NCI-H2227 (cell line): Measurements from ENCODE around the gene FXYD3.
"Not testable (repeated sequence)": the region's sequence is repeated elsewhere in the genome, so short reads cannot be mapped to it uniquely, and the experiment has no call there.

Source experiments
- DNase-seq: peaks from one replicate; lab custom pipeline; 2025; ENCODE audit not compliant: unreplicated experiment; lab: John Stamatoyannopoulos, UW

The FXYD3 gene

DNA sequence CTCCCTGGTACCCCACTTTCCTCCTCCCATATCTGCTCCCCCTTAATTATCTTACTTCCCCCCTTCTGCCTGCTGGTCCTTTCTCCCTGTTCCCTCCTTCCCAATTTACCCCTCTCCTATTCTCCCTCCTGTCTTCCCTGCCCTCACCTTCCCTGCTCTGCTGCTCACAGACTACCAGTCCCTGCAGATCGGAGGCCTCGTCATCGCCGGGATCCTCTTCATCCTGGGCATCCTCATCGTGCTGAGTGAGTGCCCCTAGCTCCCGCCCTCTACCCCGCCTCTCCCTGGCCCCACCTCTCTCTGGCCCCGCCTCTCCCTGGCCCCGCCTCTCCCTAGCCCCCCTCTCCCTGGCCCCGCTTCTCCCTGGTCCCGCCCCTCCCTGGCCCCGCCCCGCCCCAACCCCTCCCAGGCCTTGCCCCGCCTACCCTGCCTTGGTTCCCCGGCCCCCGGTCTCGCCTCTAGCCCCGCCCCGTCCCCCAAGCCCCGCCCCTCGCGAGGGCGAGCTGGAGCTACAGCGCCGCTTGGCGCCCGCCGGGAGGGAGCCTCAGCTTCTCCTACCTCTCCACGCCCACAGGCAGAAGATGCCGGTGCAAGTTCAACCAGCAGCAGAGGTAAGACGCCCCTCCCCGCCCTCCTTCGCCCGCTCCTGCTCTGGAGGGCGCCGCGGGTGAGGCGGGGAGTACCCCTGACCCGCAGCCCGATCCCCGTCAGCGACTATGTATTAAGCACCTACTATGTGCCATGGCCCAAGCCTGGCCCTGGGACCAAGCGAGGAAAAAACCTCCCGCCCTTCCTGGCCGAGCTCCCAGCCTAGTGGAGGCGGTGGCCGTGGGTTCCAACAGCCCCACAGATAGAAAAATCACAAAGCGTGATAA, 25.6 kb downstream of the FXYD3 start:
- DNase-seq: peak; percentile 97

DNA sequence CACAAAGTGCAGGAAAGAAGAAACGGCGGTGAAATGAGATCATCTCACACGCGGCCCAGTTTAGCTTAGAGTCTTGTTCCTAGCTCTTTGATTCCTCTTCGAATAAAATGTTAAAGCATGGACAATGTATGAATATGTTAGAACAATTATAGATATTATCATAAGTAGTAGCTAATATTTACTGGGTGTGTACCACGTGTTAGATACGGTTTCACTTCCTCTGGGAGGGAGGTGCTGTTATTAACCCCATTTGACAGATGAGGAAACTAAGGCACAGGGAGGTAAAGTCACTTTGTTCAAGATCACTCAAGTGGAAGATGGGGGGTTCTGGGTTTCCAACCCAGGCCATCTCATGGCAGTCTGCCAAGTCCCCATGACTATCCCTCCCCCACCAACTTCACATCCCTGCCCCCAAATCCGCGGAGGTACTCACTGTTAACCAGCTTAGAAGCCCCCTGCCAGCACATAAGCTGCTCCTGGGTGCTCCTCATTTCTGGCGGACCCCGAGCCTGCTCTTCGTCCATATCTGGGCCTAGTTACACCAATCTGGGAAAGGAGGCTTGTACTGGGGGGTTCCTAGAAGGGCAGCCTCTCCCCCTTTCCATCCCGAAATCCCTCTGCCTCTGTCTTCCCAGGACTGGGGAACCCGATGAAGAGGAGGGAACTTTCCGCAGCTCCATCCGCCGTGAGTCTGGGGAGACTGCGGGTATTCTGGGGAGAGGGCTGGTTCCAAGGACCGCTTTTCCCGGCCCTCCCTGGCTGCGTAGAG, 26.4 kb downstream of the FXYD3 start:
- DNase-seq: peak; percentile 83

DNA sequence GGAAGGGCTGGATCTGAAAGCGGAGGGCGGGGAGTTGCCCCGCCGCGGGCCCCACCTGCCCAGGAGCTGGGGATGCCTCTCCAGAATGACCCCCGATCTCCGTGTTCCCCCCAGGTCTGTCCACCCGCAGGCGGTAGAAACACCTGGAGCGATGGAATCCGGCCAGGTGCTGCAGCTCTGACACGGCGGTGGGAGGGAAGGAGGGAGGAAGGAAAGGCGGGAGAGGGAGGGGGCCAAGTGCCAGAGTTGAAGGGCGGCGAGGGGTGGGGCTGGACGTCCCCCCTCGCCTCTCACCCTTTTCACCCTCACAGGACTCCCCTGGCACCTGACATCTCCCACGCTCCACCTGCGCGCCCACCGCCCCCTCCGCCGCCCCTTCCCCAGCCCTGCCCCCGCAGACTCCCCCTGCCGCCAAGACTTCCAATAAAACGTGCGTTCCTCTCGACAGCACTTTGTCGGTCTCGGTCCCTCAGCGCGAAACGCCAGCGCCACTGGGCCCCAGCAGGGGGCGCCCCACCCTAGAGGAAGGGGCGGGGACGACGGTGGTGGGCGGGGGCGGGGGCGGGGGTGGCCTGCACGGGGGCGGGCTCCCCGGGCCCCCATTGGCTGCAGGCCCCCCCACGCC, 27.1 kb downstream of the FXYD3 start:
- DNase-seq: peak; percentile 98

DNA sequence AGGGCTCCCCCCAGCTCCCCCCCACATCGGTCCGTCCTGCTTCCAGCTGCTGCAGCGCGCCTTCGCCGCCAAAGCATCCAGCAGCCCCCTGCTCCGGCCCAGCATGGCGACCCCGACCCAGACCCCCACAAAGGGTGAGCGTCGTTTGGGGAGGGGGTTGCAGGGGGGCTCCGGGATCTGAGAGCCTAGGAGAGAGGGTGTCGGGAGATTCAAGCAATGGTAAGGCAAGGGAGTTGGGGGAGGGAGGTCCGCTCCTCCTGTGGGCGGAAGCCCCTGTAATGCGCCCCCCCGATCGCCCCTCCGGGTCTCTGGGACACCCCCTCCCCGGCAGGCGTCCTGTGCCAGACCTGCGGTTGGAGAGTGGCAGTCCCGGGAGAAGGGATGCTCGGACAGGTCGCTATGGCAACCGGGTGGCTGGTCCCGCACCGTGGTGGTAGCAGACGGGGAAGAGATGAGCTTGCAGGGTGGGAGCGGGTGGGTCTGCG, 27.6 kb downstream of the FXYD3 start, which contains the start of gene FXYD7:
Gene FXYD7, plus strand, starts transcription at position 25 of the 485 bp plus-strand sequence. Its CDS starts 79 bp downstream, at position 104.
- peak; percentile 88 for DNase-seq

DNA sequence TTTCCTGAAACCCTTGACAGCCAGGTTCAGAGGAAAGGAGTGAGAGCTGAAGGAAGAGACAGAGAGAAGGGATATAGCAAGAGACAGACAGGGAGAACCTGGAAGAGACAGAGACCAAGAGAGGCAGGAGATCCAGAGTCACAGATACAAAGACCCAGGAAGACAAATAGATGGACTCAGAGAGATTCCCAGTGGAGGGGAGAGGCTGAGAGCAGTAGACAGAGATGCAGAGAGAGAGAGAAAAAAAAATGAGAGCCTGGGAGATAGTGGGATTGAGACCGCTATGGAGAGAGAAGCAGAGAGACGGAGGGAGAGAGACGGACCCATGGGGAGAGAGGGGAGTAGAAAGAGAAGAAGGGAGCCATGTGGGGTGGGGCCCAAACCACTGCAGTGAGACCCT, 28.2 kb downstream of the FXYD3 start:
- peak; percentile 69 for DNase-seq

DNA sequence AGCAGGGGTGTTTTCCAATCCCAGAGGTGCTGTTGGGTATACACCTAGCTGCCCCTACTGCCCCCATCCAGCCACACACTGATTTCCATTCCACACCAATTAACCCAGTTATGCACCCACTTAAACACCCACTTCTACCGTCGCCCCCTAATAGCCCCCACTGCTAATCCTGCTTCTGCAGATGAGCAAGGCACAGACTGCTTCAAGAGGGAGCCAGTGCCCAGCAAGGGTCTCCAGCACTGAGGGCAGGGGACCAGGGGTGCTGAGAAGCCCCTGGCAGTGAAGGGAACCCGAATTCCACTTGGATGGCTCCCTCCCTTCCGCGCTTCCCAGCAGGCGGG, 28.6 kb downstream of the FXYD3 start:
- DNase-seq: no peak

DNA sequence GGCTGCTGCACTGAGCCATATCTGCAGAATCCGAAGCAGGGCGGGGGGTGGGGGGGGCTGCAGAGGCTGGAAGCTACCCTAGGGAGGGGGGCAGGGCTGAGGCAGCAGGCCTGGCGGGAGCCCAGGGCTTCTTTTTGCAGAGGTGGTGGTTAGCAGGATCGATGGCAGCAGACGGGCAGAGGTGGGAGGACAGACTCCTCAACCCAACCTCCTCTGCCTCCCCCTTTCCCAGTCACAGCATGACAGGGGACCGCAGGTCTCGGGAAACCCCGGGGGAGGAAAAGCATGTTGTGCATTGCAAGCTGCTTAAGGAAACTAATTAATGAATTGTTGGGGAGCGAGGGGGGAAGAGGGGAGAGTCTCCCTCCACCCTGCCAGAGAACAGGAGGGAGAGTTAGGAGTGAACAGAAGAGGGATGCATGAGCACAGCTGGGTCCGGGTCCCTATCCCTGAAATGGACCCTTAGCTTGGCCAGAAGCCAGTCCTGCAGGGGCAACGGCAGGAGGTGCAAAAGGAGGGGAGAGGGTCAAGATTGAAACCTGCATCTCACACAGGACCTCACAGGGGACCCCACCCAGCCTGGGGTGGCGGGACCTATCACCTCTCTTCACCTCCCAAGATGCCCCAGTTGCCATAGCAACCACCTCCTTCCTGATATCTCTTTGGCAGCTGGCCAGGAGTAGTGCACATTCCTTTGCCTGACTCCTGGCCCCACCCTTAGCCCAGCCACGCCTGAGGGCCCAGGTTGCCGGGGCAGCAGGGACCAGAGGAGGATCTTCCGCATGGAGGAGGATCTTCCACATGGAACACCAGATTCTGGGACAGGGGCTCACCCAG, 29.2 kb downstream of the FXYD3 start:
- peak; percentile 91 for DNase-seq

DNA sequence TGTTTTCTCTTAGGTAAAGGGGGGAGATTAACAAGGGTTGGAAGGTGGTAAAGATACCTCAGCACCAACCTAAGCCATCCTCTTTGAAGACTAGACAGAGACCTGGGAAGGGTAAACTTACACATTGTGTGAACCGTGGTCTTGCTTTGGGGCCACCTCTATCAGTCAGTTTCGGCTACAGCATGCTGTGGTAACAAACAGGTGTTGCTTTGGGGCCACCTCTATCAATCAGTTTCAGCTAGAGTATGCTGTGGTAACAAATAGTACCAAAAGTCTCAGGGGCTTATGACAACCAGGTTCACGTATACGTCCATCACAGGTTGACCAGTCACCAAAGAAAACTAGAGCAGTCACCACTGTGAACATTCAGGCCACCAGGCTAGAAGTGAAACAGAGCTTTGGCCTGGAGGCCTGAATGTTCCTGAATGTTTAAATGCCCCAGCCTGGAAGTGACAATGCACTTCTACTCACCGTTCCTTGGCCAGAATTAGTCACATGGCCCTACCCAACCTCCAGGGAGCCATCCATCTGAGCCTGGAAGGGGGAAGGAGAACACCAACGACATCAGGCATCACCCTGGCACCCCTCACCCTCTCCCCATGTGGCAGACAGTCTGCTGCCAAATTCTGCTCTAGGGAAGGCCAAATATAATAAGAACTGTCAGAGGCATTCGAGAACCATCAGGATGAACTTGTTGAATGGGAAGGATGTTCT, 31.3 kb downstream of the FXYD3 start:
- DNase-seq: no peak

DNA sequence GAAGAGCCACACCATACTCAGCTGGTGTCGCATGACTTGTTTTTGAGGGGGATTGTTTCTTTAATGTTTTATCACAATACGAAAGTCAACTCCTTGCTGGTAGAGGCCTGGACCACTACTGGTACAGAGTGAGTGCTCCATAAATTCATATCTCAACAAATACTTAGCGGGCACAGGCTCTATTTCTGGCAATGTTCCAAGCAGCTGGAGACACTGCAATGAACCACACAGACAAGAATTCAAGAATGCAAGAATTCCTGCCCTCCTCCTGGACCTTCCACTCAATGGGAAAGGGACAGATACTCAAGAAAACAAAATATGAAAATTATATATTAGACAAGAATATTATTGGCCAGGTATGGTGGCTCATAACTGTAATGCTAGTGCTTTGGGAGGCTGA, 33.8 kb downstream of the FXYD3 start:
- DNase-seq: no peak

DNA sequence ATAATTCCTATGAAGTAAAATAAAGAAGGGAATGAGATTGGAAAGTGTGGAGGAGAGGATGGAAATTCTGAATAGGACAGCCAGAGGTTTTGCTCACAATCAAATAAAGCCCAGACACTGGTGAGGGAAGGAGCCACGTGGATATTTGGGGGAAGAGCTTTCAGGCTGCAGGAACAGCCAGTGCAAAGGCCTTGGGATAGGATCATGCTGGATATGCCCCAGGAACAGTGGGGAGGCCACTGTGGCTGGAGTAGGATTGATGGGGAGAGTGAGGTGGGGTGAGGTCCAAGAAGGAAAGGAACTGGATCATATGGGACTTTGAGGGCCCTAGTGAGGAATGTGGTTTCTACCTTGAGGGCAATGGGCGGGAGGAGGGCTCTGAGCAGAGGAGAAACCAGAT, 34.8 kb downstream of the FXYD3 start:
- DNase-seq: no peak

DNA sequence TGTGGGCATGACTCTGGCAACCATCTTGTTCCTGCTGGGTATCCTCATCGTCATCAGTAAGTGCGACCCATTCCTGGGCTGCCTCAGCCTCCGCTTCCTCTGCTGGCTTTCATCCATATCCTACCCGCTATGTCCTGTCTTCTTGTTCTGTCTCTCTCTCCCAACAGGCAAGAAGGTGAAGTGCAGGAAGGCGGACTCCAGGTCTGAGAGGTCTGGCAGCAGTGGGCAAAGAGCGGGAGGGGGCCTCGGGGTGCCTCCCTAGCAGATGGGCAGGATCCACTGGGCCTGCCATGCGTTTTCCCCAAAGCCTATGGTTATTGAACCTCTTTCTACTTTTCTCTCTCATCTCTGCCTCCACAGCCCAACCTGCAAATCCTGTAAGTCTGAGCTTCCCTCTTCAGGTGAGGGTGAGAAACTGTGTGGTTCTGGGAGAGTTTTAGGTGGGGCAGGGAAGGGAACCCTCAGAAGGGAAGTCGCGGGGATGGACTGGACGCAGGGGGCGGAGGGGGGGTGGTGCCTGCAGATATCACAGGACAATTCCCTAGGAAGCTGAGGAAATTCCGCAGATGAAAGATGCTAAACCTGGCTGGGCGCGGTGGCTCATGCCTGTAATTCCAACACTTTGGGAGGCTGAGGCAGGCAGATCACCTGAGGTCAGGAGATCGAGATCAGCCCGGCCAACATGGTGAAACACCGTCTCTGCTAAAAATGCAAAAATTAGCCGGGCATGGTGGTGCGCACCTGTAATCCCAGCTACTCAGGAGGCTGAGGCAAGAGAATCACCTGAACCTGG, 35.8 kb downstream of the FXYD3 start:
- DNase-seq: peak; percentile 57

DNA sequence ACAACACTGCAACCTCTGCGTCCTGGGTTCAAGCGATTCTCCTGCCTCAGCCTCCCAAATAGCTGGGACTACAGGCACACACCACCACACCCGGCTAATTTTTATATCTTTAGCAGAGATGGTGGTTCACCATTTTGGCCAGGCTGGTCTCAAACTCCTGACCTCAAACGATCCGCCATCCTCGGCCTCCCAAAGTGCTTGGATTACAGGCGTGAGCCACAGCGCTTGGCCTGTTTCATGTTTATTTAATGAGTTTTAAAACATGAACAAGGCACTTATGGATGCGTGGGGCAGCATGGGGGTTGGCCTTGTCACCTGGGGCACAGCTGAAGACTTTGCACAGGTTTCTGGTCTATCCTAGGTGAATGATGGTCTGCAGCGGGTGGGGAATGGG, 37.5 kb downstream of the FXYD3 start:
- DNase-seq: not testable (repeated sequence)

DNA sequence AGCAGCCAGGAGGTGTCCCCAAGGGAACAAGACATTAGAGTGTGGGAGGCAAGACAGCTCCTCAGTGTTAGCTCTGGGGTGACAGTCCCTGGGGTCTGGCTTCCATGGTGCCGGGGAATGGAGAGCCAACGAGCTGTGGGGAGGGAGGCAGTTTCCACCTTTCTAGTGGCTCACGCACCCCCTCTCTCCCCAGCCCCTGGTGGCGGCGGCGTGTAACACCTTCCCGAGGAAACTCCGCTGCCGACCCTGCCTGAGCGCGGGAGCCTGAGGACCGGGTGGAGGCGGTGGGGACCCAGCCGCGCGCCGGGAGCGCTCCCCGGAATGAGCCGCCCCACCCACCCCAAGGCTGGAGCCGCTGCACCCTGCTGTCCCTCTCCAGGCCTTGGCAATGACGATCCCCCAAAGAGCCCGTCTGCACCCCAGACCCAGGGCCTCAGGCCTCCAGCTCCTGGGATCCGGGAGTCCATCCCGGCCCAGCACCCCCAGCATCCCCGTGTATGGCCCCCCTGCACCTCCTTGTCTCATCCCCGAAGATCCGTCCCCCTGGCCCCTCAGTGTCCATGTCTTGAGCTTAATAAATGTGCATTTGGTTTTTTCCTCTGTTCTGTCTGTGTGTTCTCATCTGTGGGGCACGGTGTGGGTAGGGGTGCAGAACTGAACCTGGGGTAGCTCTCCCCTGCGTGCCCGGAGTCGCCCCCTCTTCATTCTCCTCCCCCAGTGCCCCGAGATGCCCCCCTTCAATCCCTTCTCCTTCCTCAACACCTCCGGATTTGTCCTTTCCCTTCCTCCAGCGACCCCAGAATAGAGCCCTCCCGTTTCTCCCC, 38.3 kb downstream of the FXYD3 start:
- peak; percentile 95 for DNase-seq

DNA sequence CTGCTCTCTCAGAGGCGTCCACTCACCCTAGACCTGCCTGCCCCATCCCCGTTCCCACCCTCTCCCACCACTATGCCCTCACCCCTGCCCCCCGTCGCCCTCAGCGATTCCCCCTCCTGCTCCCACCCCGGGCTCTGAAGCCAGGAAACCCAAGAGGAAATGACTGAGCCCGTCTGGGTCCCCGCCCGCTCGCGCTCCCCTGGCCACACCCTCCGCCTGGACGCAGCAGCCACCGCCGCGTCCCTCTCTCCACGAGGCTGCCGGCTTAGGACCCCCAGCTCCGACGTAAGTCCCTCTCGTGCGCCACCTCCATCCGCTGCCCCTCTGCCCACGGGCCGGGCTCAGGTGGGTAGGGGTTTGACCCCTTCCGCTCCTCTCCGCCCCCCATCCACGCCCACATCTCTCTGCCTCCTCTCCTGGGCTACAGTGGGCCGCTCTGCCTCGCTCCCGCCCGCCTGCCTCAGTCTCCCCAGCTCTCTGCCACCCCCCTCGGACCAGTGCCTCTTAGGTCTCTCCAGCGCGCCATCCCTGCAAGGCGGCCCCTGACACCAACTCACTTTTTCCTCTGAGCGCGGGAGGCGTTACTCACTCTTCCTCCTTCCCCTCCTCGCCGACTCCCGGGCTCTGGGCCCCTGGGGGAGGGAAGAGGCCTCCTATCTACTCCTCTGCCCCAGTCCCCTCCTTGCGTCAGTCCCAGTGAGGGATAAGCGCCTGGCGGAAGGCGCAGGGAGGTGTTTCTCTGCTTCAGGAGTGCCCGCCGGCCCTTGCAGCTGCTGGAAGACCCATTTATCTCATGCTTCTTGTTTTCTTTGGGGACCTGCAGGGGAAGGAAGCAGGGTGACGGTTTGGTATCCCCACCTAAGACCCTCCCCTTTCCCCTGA, 39.1 kb downstream of the FXYD3 start, which contains the start of gene FXYD5:
Gene FXYD5, plus strand, starts transcription at position 211 of the 882 bp plus-strand sequence. CDS start 816 bp downstream, outside the sequence.
- DNase-seq: peak; percentile 89

DNA sequence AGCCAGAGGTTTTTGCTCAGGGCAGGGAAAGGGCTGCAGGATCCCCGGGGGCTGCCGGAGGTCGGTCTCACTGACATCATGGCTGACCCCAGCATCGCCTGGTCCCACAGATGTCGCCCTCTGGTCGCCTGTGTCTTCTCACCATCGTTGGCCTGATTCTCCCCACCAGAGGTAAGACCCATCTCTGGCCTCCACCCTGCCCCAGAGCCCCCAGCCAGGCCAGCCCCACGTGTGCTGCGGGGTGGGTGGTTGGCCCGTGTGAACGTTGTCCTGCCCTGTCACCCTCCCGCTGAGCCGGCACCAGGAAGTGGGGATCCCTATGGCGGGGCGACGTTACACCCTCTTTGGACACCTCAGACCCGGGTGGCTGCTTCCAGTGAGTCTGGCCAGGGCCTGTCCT, 39.8 kb downstream of the FXYD3 start:
- no peak for DNase-seq

DNA sequence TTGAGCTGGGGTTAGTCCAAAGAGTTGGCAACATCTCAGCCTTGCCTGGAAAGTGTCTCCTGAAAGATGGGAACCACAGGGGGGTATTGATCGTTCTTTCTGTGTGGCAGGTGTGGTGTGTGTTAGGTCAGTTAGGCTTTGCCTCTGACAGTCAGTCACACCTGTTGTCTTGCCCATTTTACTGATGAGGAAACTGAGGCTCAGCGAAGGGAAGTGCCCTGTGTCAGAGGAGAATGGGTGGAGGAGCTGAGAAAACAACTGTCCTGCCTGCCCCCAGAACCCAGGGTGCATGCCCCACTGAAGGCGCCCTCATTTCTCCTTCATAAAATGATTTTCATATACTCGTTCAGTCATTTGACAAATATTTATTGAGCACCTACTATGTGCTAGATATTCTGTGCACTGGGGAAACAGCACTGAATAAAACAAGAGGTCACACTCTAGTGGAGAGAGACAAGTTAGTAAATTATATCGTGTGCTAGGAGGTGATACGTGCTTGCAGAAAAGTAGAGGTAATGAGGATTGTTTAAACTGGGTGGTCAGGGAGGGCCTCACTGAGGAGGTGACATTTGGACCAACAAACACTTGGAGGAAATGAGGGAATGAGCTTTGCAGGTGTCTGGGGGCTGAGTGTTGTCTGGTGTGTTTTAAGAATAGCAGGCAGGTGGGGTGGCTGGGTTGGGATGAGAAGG, 40.5 kb downstream of the FXYD3 start:
- no peak for DNase-seq

DNA sequence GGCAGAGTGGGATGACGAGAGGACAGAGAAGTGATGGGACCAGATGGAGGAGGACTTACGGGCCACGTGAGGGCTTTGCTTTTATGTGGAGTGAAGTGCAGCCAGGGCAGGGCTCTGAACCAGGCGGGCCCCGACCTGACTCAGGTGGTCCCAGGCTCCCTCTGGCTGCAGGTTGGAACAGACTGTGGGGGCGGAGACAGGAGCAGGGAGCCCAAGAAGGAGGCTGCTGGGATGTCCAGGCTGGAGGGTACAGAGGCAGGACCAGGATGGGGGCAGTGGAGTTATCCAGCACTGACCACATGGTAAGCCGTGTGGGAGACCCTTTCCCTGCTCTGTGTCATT, 41.0 kb downstream of the FXYD3 start:
- no peak for DNase-seq
